NAMALWA (cell line): ENCODE measurements around the gene AVP.

Source experiments
- DNase-seq: peaks from one replicate; pipeline ENCODE4 v3.0.0-alpha.2; 2015; ENCODE audit warnings: low spot score

AVP gene

DNA sequence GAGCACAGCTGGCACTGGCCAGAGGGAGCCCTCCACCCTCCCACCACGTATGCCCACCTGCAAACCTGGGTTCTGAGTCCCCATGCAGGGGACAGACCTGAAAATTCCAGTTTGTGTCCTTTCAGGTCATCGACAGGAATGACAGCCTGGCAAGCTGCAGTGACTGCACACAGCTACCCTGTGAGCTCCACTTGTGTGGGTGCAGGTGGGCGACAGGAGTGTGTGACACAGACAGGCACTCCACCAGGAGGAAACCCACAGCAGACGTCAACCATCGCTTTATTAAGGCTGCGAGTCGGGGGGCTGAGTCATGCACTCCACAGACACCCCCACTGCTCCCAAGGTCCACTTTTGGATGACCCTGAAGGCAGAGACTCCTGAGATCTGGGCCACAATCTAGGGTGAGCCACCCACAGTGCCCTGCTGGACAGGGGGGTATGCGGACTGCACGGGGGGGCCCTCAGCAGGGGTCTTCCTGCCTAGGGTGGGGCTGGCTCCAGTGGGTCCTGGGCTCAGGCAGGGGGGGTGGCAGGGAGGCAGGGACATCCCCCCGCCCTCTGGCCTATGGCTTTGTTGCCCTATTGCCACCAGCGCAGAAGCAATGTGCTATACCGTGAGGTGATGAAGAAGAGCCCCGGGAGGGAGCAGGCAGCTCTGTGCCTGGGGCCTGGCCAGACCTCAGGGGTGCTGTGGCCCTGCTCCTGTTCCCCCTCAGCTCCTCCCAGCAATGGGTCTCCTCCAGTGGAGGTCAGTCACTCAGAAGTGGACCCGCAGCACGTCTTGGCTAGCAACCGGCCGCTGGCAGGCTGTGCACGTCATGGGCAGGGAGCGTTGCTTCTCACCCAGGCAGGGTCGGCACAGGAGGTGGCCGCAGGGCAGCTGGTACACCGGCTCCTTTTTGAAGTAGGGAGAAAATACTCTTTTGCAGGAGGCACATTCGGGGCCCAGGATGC lies 25.1 kb upstream of the AVP start:
- no peak for DNase-seq

DNA sequence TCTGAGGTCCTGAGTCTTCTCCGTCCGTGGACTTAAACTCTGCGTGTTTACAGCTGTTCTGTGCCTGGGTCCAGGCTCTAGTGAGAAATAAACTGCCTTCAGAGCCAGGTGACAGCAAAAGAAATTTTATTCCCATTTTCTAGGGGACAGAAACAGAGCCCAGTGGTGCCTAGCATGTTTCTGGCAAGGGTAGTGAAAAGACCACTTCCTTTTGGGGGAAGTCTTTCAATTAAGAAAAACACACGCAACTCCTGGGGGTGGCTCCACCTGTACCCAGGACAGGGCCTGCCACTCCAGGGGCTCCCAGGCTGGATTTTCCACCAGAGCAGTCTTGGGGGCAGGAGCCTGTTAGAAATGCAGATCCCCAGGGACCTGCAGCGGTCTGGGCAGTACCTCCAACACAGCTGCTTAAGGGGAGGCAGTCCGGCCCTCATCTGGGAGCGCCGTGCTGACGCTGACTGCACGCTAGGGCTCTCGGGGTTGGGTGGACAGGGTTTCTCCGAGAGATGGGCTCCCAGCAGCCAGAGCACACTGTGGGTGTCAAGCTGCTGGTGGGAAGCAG lies 23.0 kb upstream of the AVP start:
- DNase-seq, result no peak

DNA sequence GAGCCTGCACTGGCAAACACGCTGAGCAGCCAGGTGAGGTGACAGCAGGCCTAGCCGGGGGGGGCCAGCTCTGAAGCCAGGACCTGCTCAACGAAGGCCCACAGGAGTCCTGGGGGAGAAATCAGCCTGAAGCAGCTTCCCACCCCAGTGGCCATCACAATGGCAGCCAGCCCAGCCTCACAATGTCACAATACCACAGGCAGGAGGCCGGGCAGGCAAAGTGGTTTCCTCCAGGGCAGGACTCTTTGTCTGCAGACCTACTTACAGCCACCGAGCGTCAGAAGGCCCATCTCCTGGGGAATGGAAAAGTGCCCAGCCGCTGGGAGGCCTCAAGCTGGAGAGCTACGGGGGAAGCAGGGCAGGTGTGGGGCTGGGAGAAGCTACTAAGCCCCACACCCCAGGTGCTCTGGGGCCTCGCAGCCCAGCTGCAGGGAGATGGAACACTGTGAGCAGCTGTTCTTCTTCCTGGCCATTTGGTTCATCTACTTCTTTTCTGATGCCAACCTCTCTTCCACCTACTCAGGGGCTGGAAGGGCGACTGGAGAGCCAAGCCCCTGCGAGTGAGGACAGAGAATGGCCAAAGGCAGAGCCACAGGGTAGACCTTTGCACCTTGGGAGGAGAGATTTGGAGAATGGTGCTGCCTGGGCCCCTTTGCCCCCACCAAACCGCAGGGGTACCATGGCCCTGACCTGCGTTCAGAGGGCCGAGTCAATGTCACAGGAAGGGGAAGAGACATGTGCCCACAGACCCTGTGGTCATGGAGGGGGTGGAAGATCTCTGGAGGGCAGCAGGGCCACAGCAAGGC lies 22.3 kb upstream of the AVP start:
- no peak for DNase-seq

DNA sequence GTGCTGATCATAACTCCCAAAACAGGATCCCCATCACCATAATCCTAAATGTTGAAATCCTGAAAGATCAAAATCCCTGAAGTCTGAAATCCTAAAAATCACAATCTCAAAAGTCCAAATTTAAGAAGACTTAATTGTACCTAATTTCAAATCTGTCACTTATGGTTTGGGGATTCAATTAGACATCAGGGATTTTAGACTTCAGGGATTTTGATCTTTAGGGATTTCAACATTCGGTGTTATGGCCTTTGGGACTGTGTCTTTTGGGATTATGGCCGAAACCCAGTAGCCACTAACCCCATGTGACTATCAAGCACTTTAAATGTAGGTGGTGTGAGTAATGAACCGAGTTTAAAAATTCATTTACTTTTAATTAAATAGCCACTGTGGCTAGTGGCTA lies 21.7 kb upstream of the AVP start:
- DNase-seq, result no peak

DNA sequence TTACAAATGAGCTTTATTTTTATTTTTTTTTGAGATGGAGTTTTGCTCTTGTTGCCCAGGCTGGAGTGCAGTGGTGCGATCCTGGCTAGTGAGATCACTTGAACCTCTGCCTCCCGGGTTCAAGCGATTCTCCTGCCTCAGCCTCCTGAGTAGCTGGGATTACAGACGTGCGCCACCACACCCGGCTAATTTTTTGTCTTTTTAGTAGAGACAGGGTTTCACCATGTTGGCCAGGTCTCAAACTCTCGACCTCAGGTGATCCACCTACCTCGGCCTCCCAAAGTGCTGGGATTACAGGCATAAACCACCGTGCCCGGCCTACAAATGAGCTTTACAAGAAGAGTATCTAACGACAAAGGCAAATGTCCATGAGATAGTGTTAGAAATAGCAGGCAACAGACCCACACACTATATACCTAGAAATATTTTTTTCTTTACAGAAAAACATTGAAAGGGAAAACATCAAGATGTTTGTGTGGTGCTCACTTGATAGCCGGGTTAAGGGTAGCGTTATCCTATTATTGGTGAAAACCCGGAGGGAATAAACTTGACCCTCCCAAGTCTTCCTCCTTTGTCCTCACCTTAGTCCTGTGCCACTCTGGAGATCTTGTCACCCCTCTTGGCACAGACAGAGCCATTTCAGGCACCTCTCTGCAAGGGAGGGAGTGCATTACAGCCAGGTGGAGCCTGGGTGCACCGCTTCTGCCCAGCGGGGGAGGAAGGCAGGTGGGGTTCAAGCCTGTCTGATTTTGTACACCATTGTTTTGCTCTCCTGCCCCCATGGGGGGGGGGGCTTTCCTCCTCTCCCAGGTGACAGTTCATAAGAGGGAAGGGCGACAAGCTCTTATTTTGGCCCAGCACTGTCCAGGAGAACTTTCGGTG lies 21.0 kb upstream of the AVP start:
- no peak for DNase-seq

DNA sequence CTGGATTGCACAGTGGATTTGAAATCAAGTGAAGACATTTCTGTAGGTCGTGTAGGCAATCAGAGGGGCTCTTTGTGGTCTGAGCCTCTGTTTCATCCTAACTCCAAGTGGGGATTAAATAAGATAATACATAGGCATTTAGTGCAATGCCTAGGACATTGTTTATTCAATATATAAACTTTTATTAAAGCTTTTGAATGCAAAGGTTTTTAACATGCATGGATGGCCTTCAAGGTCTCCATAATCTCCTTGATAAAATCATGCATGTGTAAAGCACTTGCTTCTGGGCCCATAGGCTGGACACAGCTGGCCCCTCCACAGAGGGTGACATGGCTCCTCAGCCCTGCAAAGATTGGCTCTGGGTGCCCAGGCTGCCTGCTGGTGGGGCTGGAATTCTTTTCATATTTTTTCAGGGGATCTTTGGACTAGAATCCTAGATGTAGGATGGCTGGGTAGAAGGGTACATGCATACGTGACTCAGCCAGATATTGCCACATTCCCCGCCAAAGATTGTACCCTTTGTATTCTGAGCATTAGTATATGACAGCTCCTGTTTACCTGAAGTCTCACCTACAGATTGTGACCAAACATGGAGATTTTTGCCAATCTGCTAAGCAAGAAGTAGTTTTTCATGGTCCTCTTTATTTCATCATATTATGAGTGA lies 19.0 kb upstream of the AVP start:
- no peak for DNase-seq

DNA sequence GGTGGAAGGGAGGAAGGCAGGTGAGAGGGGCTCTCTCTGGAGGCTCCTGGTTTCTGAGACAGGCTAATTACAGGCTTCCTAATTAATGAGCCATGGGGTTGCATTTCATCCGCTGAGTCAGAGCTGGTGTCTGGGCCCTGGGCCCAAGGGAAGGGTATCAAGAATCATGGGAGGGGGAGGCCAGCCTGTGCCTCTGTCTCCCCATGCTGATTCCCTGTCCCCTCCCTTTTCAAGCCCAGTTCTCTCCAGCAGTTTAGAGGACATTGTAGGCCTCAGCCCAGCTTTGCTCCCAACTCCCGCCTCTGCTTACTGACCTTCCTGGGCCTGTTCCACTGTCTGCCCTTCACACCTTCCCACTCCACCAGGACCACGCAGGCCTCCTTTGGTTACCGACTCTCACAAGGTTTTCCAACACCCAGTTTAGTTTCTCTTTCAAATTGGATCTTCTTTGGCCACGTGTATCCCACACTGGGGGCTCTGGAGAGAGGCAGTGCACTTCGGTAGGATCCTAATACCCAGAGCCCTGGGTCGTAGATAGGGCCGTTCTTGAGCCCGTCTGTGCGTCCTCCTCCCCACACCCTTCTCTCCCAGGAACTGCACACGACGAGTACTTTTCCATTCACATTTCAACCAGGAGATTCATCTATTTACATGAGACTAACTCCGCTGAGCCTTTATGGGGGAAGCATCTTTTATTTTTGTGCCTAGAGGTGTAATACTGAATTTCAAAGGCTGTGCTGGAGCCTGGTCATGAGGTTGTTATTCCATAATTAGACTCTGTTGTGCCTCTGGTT lies 18.2 kb upstream of the AVP start:
- no peak for DNase-seq

DNA sequence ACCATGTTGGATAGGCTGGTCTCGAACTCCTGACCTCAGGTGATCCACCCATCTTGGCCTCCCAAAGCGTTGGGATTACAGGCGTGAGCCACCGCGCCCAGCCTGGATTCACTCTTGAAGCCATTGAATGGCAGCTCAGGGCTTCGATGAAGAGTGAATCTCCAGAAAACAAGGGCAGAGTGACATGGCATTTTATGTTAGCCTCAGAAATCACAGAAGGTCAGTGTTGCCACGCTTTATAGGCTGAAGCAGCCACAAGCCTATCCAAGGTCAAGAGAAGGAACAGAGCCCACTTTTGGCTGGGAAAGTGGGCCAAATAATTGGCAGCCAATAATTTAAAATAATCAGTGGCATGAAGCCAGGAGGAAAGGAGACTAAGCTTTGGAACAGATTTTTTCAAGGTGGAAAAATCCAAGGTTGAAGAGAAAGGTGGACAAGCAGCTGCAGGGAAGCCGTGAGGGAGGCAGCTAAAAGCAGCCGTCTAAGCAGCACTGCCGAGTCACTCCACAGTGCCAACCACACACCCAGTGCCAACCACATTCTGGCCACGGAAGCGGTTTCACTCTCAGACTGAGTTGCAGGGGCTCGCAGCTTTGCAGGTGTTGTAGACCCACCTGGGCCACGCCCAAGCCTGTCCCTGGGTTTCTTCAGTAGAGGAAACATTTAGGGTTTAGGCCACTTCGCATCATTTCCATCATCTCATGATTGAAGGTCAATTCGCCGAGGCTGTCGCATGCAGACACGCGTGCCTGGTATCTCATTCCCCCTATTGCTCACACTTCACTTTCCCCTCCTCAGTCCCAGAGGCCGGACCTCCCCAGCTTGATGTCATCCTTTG lies 17.4 kb upstream of the AVP start:
- DNase-seq, result no peak

DNA sequence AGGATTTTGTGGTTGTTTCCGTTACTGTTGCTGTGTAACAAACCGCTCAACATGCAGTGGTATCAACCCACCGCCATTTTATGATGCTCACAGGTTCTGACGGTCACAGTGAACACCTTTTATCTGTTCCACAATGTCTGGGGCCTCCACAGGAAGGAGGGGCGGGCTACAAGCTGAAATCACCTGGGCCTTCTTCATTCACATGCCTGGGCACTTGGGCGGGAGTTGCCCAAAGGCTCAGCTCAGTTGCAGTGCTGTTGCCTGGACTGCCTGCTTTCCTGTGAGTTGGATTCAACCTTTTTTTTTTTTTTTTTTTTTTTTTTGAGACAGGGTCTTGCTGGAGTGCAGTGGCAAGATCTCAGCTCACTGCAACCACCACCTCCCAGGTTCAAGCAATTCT lies 16.7 kb upstream of the AVP start:
- DNase-seq, result no peak

DNA sequence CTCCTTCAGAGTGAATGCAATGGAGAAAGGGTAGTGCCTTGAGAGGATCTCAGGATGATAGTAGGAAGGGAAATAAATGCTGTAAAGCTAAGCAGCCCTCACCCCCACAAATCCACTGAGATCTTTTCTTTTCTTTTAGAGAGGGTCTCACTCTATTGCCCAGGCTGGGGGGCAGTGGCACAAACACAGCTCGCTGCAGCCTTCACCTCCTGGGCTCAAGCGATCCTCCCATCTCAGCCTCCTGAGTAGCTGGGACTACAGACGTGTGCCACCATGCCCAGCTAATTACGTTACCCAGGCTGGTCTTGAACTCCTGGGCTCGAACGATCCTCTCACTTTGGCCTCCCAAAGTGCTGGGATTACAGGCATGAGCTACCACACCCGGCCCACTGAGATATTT lies 16.0 kb upstream of the AVP start:
- DNase-seq, result no peak

DNA sequence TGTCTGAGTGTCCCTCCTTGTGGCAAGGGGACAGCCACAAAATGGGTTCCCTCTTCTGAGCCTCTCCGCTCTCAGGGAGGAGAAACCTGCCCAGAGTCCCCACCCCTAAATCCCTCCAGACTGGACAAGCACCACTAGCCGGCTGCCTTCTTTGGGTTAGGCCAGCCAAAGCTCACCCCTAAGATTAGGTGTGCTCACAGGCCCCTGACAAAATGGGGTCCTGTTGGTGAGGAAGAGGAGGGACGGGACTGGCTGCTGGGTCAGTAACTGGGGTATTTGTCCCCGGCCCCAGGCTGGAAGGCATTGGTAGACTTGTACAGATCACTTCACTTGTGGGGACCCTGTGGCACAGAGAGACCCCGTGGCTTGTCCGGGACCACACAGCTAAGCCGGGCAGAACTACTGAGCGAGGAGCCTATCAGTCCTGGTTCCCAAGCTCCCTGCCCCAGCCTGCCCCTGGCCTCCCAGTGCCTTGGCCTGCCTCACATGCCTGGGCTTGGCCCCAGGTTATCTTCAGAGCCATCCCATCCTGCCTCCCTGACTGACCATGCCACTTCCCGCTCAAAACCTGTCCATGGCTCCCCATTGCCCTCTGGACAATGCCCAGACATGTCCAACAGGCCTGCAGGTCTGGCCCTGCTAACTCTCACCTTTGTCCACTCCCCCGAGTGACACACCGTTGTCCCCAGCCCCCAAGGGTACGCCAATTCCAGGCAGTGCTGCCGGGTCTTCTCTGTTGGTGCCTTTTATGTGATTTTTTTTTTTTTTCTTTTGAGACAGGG lies 10.5 kb upstream of the AVP start:
- no peak for DNase-seq

DNA sequence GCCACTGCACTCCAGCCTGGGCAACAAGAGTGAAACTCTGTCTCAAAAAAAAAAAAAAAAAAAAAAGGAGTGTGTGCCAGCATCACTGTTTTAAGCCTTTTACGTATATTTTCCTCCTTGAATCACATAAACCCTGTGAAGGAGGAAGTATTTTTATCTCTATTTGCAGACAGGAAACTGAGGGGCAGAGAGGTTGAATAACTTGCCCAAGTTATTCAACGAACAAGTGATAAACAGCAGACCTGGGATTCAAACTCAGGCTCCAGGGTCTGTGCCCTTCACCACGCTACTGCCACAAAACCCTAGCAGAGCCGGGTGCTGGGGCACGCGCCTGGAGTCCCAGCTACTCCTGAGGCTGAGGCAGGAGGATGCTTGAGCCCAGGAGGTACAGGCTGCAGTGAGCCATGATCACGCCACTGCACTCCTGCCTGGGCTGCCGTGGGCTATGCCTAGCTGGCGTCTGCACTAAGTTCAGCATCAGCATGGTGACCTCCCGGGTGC lies 9.4 kb upstream of the AVP start:
- DNase-seq, result no peak

DNA sequence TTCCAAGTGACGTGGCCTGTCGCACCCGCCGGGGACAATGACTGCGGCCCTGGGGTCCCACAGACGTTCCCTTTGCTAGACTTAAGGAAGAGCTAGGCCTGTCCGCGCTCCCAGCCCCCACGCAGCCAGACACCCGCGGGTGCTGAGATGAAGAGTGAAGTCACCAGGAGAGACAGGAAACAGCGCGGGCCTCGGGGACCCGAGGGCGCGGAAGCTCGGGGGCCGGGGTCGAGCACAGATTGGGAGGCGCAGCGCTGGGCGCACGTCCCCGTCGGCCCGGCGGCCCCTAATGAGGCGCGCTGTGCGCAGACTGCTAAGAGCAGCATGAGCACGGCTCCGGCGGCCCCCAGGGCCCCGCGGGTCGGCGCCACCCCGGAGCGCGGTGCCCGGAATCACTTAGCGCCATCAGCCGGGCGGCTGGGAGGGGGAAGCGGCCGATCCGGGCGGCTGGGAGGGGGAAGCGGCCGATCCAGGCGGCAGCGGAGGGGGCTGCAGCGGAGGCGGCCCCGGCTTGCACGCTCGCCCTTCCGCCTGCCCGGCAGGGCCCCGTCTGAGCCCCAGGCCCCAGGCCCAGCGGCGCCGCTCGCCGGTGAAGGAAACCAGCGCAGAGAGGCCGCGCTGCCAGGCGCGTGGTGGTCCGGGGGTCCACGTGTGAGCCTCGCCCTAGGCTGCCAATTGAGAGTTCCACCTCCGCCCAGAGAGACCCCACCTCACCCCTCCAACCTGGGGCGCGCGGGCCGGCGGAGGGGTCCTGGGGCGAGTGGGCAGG lies 8.3 kb upstream of the AVP start:
- DNase-seq, result no peak

DNA sequence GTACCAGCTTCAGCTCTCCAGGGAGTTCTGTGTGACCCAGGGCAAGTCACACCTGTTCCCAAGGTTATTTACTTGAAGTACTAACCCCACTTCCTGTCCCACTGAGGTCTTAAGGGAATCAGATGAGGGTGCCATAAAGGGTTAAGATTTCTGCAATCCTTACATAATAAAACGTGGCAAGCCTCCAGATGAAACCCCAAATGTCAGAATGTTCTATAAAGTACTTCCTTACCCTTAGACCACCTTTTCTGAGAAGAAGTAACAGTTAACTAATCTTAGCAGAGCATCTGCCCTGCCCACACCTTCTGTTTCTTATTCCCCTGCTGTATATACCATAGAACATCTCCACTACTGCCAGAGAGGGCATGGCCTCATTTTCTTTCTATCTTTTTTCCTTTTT lies 6.0 kb upstream of the AVP start:
- DNase-seq, result no peak

DNA sequence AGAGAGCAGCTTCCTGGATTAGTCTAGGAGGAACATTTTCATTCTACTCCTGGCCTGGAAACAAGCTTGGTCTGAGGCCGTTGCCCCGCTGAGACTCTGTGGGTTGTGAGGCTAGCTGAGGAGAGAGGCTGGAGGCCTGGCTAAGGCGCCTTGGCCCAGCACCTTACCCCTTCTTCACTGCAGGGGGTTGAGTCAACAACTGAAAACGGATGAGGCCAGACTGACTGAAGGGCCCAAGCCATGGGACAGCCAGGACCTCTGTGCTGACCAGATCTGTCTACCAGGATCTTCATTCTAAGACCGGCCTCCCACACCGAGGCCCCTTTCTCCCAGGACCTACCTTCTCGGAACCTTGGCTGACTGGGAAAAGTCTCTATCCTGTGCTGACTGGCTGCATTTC lies 3.5 kb upstream of the AVP start:
- DNase-seq, result no peak

DNA sequence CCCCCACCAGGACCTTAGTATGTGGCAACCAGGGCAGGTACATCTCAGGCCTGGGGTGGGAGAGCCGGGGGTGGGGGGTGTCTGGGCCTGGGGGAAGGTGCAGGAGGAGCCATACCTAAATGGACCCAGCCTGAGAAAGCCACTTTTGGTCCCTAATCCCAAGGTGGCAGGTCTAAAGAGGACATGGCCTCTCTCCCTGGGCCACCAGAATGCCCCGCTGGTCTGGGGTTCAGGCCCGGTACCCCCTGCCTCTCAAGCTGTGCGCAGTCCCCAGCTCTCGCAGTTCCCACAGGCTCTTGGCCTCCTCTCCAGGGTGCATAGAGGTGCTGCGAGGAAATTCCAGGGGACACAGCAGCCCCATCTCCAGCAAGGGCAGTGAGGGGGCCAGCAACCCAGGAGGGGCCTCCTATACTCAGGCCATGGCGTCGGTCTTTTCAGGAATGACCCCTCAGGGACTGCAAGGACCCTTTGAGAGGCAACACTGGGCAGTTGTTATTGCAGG lies 1.1 kb upstream of the AVP start:
- DNase-seq, result no peak

DNA sequence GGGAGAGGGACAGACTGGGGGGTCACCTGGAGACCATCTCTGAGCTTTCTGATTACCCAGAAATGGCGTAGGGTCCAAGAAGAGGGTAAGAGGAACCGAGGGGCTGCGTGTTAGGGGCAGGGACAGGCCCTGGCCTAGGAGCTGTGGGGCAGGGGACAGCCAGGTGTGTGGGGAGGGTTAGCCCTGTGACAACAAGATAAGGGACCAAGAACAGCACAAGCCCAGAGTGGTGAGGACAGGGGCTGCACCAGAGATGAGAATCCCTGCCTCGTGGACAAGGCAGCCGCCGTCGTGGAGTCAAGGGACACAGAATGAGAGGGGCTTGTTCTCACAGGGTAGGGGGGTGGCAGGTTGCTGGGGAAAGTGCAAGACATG lies 449 bp upstream of the AVP start:
- DNase-seq, result no peak
